ENCODE measurements around the gene ALG9. TPM values are rescaled to one million over a fixed set of nuclear protein-coding genes. Genes with fewer than 3 reads are reported as not detected.

The ALG9 gene
- polyA plus RNA-seq, 3 donors: 7.4 to 7.9 (median 7.8) TPM

DNA sequence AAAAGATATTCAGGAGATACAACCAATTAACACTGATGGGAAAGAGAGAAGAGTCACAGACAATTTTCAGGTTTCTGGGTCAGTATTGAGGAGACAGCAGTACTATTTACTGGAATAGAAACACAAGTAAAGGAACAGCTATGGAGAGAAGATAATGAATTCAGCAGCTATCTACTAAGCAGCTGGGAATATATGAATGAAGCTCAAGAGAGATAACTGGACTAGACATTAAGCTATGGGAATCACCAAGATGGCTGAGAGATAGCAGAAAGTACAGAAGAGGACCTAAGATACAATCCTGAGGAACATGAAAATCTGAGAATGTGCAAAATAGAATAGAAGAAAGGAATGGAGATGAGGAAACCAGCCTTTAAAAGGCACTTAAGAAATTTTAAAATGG, 15.9 kb downstream of the ALG9 start:
- Histone ChIP-seq H4K20me1 (ENCODE audit: insufficient read depth, low read length) (no peaks in the 10 kb centered on the region), H3K9ac (ENCODE audit: insufficient read depth, low read length, poor library complexity, severe bottlenecking) (no peak overlapping the region), H3K4me2 (replicated peaks; ENCODE audit: extremely low read depth, low read length, poor library complexity, severe bottlenecking) (no peak overlapping the region), H3K4me3 (replicated peaks in 1 of 3; ENCODE audit: low read depth in 2 of 3, low read length in 3 of 3) (no peak overlapping the region), H3K27ac (ENCODE audit: low read depth in 1 of 2, low read length in 2 of 2) (no peak overlapping the region), H3K27me3 (ENCODE audit: control insufficient read depth in 2 of 2, insufficient read depth in 2 of 2, low read length in 2 of 2) (no peaks in the 10 kb centered on the region), H2AFZ (ENCODE audit: insufficient read depth, low read depth, low read length, poor library complexity, severe bottlenecking) (no peak overlapping the region), H3K4me1 (ENCODE audit: control insufficient read depth in 1 of 2, insufficient read depth in 2 of 2, low read length in 2 of 2) (no peaks in the 10 kb centered on the region), H3K9me3 (replicated peaks in 1 of 2; ENCODE audit: control insufficient read depth in 1 of 2, insufficient read depth in 1 of 2, low read length in 2 of 2) (no peaks in the 10 kb centered on the region), H3K36me3 (replicated peaks in 1 of 2; ENCODE audit: control insufficient read depth in 1 of 2, insufficient read depth in 2 of 2, low read length in 2 of 2) (peaks cover 26 to 62% of the 10 kb centered on the region in 2 donors), H3K79me2 (ENCODE audit: insufficient read depth, low read length) (no peaks in the 10 kb centered on the region)
- Mint-ChIP-seq H3K36me3 (peaks cover 50 to 62% of the 10 kb centered on the region in 2 donors), H3K4me3 (no peak overlapping the region), H3K27ac (peak overlapping the region in 2 of 7 donors; percentile 7 to 25), H3K4me1 (peaks cover 3% of the 10 kb centered on the region), H3K27me3 (ENCODE audit: low read depth in 3 of 3) (no peaks in the 10 kb centered on the region), H3K9me3 (no peaks in the 10 kb centered on the region)
- no peak for DNase-seq
- TF ChIP-seq, protein P1, sequence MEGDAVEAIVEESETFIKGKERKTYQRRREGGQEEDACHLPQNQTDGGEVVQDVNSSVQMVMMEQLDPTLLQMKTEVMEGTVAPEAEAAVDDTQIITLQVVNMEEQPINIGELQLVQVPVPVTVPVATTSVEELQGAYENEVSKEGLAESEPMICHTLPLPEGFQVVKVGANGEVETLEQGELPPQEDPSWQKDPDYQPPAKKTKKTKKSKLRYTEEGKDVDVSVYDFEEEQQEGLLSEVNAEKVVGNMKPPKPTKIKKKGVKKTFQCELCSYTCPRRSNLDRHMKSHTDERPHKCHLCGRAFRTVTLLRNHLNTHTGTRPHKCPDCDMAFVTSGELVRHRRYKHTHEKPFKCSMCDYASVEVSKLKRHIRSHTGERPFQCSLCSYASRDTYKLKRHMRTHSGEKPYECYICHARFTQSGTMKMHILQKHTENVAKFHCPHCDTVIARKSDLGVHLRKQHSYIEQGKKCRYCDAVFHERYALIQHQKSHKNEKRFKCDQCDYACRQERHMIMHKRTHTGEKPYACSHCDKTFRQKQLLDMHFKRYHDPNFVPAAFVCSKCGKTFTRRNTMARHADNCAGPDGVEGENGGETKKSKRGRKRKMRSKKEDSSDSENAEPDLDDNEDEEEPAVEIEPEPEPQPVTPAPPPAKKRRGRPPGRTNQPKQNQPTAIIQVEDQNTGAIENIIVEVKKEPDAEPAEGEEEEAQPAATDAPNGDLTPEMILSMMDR (IDR thresholded peaks at IDR 0.05): no peak
- intact Hi-C loops (cut with micrococcal nuclease): no loop called here

DNA sequence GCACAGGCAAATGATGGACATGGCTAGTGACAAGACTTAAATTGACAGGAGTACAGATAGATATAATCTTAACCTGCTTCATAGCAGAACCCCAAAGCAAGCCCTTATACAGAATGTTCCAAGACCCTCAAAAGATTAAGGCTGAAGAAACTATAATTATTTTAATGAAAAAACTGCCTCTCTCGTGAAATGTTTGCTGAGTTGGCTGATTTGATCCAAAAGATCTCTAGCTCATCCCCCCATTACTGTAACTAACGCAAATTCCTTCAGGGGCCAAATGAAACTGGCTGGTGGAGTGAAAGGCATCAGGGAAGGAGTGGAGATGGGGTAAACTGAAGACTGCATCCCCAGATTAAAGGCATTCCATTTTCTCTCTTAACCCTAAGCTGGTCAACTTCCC, 19.3 kb downstream of the ALG9 start:
- Histone ChIP-seq H3K27me3 (ENCODE audit: control insufficient read depth in 2 of 2, insufficient read depth in 2 of 2, low read length in 2 of 2) (no peaks in the 10 kb centered on the region), H3K4me1 (ENCODE audit: control insufficient read depth in 1 of 2, insufficient read depth in 2 of 2, low read length in 2 of 2) (peaks cover 6 to 9% of the 10 kb centered on the region in 2 donors), H4K20me1 (ENCODE audit: insufficient read depth, low read length) (no peaks in the 10 kb centered on the region), H3K4me2 (replicated peaks; ENCODE audit: extremely low read depth, low read length, poor library complexity, severe bottlenecking) (no peak overlapping the region), H3K4me3 (replicated peaks in 1 of 3; ENCODE audit: low read depth in 2 of 3, low read length in 3 of 3) (no peak overlapping the region), H3K27ac (ENCODE audit: low read depth in 1 of 2, low read length in 2 of 2) (no peak overlapping the region), H3K36me3 (replicated peaks in 1 of 2; ENCODE audit: control insufficient read depth in 1 of 2, insufficient read depth in 2 of 2, low read length in 2 of 2) (peaks cover 4 to 38% of the 10 kb centered on the region in 2 donors), H3K79me2 (ENCODE audit: insufficient read depth, low read length) (no peaks in the 10 kb centered on the region), H3K9me3 (replicated peaks in 1 of 2; ENCODE audit: control insufficient read depth in 1 of 2, insufficient read depth in 1 of 2, low read length in 2 of 2) (no peaks in the 10 kb centered on the region), H2AFZ (ENCODE audit: insufficient read depth, low read depth, low read length, poor library complexity, severe bottlenecking) (no peak overlapping the region), H3K9ac (ENCODE audit: insufficient read depth, low read length, poor library complexity, severe bottlenecking) (no peak overlapping the region)
- Mint-ChIP-seq H3K27ac (no peak overlapping the region), H3K36me3 (peaks cover 37 to 44% of the 10 kb centered on the region in 2 donors), H3K27me3 (ENCODE audit: low read depth in 3 of 3) (no peaks in the 10 kb centered on the region), H3K4me1 (peaks cover 12% of the 10 kb centered on the region), H3K9me3 (no peaks in the 10 kb centered on the region), H3K4me3 (no peak overlapping the region)
- WGBS (ENCODE audit: insufficient coverage): no CpG with 5 or more reads among the region's 2 CpGs
- TF ChIP-seq, protein P1 (IDR thresholded peaks at IDR 0.05): no peak
- no peak for DNase-seq
- intact Hi-C loops (cut with micrococcal nuclease): no loop called here
